Measurements from ENCODE around the gene PRKAG2. TPM values are rescaled to one million over a fixed set of nuclear protein-coding genes. Genes with fewer than 3 reads are reported as not detected.

Gene PRKAG2
- total and polyA plus RNA-seq, 2 donors: 37.9 to 71.6 TPM

- H3K27ac ChIP-seq (ENCODE audit: low read depth): no peak overlapping the region
- H3K4me1 ChIP-seq (ENCODE audit: insufficient read depth): no peaks in the 10 kb centered on the region
- 84% methylated on average over 14 of the region's 14 CpGs for WGBS
- no peaks in the 10 kb centered on the region for H3K36me3 ChIP-seq (ENCODE audit: insufficient read depth)
- no peak overlapping the region for H3K4me3 ChIP-seq (ENCODE audit: low read depth, low read length)
- no peak for DNase-seq (ENCODE audit: extremely low spot score)
Observed at GRCh38 chr7:151682831-151683614, 193.9 kb downstream of the PRKAG2 start.

- Histone ChIP-seq H3K27ac (ENCODE audit: low read depth) (no peak overlapping the region), H3K4me1 (ENCODE audit: insufficient read depth) (no peaks in the 10 kb centered on the region), H3K36me3 (ENCODE audit: insufficient read depth) (no peaks in the 10 kb centered on the region), H3K4me3 (ENCODE audit: low read depth, low read length) (no peak overlapping the region)
- WGBS: 95% methylated on average over 3 of the region's 3 CpGs
- no peak for DNase-seq (ENCODE audit: extremely low spot score)
Observed at GRCh38 chr7:151681726-151682125, 195.2 kb downstream of the PRKAG2 start.

GRCh38 chr7:151680810-151681209 is 196.1 kb downstream of the PRKAG2 start:
- DNase-seq (ENCODE audit: extremely low spot score): no peak
- Histone ChIP-seq H3K36me3 (ENCODE audit: insufficient read depth) (no peaks in the 10 kb centered on the region), H3K27ac (ENCODE audit: low read depth) (peak overlapping the region; percentile 81), H3K4me1 (ENCODE audit: insufficient read depth) (no peaks in the 10 kb centered on the region), H3K4me3 (ENCODE audit: low read depth, low read length) (no peak overlapping the region)
- WGBS: 65% methylated on average over 7 of the region's 7 CpGs

GRCh38 chr7:151679881-151680612 is 196.9 kb downstream of the PRKAG2 start:
- 90% methylated on average over 11 of the region's 11 CpGs for WGBS
- Histone ChIP-seq H3K27ac (ENCODE audit: low read depth) (peak overlapping the region; percentile 64), H3K4me3 (ENCODE audit: low read depth, low read length) (no peak overlapping the region), H3K36me3 (ENCODE audit: insufficient read depth) (no peaks in the 10 kb centered on the region), H3K4me1 (ENCODE audit: insufficient read depth) (no peaks in the 10 kb centered on the region)
- DNase-seq (ENCODE audit: extremely low spot score): no peak

GRCh38 chr7:151679071-151679708 is 197.7 kb downstream of the PRKAG2 start:
- no peak for DNase-seq (ENCODE audit: extremely low spot score)
- WGBS: 46% methylated on average over 8 of the region's 8 CpGs
- H3K4me1 ChIP-seq (ENCODE audit: insufficient read depth): no peaks in the 10 kb centered on the region
- no peak overlapping the region for H3K4me3 ChIP-seq (ENCODE audit: low read depth, low read length)
- no peaks in the 10 kb centered on the region for H3K36me3 ChIP-seq (ENCODE audit: insufficient read depth)
- peak overlapping the region; percentile 2 for H3K27ac ChIP-seq (ENCODE audit: low read depth)

- H3K4me1 ChIP-seq (ENCODE audit: insufficient read depth): no peaks in the 10 kb centered on the region
- H3K4me3 ChIP-seq (ENCODE audit: low read depth, low read length): no peak overlapping the region
- WGBS: 89% methylated on average over 6 of the region's 6 CpGs
- H3K36me3 ChIP-seq (ENCODE audit: insufficient read depth): no peaks in the 10 kb centered on the region
- no peak for DNase-seq (ENCODE audit: extremely low spot score)
- no peak overlapping the region for H3K27ac ChIP-seq (ENCODE audit: low read depth)
Observed at GRCh38 chr7:151678227-151678604, 198.7 kb downstream of the PRKAG2 start.

- Histone ChIP-seq H3K4me1 (ENCODE audit: insufficient read depth) (no peaks in the 10 kb centered on the region), H3K36me3 (ENCODE audit: insufficient read depth) (no peaks in the 10 kb centered on the region), H3K27ac (ENCODE audit: low read depth) (no peak overlapping the region), H3K4me3 (ENCODE audit: low read depth, low read length) (no peak overlapping the region)
- DNase-seq (ENCODE audit: extremely low spot score): no peak
- WGBS: 73% methylated on average over 14 of the region's 14 CpGs
Observed at GRCh38 chr7:151677581-151678226, 199.2 kb downstream of the PRKAG2 start.

GRCh38 chr7:151676759-151677158 is 200.2 kb downstream of the PRKAG2 start:
- Histone ChIP-seq H3K4me3 (ENCODE audit: low read depth, low read length) (no peak overlapping the region), H3K36me3 (ENCODE audit: insufficient read depth) (no peaks in the 10 kb centered on the region), H3K27ac (ENCODE audit: low read depth) (no peak overlapping the region), H3K4me1 (ENCODE audit: insufficient read depth) (no peaks in the 10 kb centered on the region)
- DNase-seq (ENCODE audit: extremely low spot score): no peak
- WGBS: 58% methylated on average over 11 of the region's 11 CpGs

GRCh38 chr7:151675196-151675920 is 201.6 kb downstream of the PRKAG2 start:
- Histone ChIP-seq H3K4me3 (ENCODE audit: low read depth, low read length) (no peak overlapping the region), H3K4me1 (ENCODE audit: insufficient read depth) (no peaks in the 10 kb centered on the region), H3K27ac (ENCODE audit: low read depth) (no peak overlapping the region), H3K36me3 (ENCODE audit: insufficient read depth) (no peaks in the 10 kb centered on the region)
- no peak for DNase-seq (ENCODE audit: extremely low spot score)
- WGBS: 93% methylated on average over 26 of the region's 26 CpGs

GRCh38 chr7:151674161-151674920 is 202.6 kb downstream of the PRKAG2 start:
- Histone ChIP-seq H3K4me1 (ENCODE audit: insufficient read depth) (no peaks in the 10 kb centered on the region), H3K27ac (ENCODE audit: low read depth) (no peak overlapping the region), H3K4me3 (ENCODE audit: low read depth, low read length) (no peak overlapping the region), H3K36me3 (ENCODE audit: insufficient read depth) (no peaks in the 10 kb centered on the region)
- no peak for DNase-seq (ENCODE audit: extremely low spot score)
- 96% methylated on average over 10 of the region's 10 CpGs for WGBS

GRCh38 chr7:151673216-151673615 is 203.7 kb downstream of the PRKAG2 start:
- no peak overlapping the region for H3K4me3 ChIP-seq (ENCODE audit: low read depth, low read length)
- H3K36me3 ChIP-seq (ENCODE audit: insufficient read depth): no peaks in the 10 kb centered on the region
- no peaks in the 10 kb centered on the region for H3K4me1 ChIP-seq (ENCODE audit: insufficient read depth)
- DNase-seq (ENCODE audit: extremely low spot score): no peak
- H3K27ac ChIP-seq (ENCODE audit: low read depth): no peak overlapping the region
- 60% methylated on average over 9 of the region's 9 CpGs for WGBS

- no peak overlapping the region for H3K27ac ChIP-seq (ENCODE audit: low read depth)
- no peak for DNase-seq (ENCODE audit: extremely low spot score)
Observed at GRCh38 chr7:151672716-151673115, 204.2 kb downstream of the PRKAG2 start.

More at GRCh38 chr7:151672716-151673115, 204.2 kb downstream of the PRKAG2 start:
- Histone ChIP-seq H3K4me3 (ENCODE audit: low read depth, low read length) (no peak overlapping the region), H3K4me1 (ENCODE audit: insufficient read depth) (no peaks in the 10 kb centered on the region), H3K36me3 (ENCODE audit: insufficient read depth) (no peaks in the 10 kb centered on the region)
- WGBS: 34% methylated on average over 9 of the region's 9 CpGs
